ENCODE results near the gene ZNF273.
"Not testable (repeated sequence)": the region's sequence is repeated elsewhere in the genome, so short reads cannot be mapped to it uniquely, and the experiment has no call there.

ZNF273 gene

DNA sequence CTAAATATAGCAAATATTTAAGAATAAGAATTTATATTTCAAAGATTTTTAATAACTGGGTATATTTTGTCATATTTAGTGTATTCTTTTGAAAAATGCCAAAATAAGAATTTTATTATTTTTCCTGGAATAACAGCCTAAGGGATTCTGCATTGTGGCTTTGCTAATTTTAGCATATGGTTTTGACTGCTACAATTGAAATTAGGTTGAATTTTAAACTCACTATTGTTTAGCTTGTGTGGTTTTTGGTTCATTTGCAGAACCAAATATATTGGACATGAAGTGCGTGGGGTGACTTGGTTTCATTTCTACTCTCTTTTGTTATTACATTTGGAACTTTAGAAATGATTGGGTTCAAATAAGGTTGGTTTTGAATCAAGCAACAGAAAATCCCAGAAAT is 35.5 kb downstream of the ZNF273 start:
- Histone ChIP-seq H3K27me3 (ENCODE audit: control insufficient read depth, insufficient read depth, low read length) (no peaks in the 10 kb centered on the region), H3K4me1 (ENCODE audit: control insufficient read depth, insufficient read depth, low read length) (peaks cover 3% of the 10 kb centered on the region), H3K9ac (ENCODE audit: low read depth, low read length) (no peak overlapping the region), H3K4me3 (ENCODE audit: low read depth, low read length) (no peak overlapping the region), H3K9me3 (ENCODE audit: control insufficient read depth, insufficient read depth, low read length) (no peaks in the 10 kb centered on the region), H3K36me3 (ENCODE audit: control insufficient read depth, insufficient read depth, low read length) (no peaks in the 10 kb centered on the region)

DNA sequence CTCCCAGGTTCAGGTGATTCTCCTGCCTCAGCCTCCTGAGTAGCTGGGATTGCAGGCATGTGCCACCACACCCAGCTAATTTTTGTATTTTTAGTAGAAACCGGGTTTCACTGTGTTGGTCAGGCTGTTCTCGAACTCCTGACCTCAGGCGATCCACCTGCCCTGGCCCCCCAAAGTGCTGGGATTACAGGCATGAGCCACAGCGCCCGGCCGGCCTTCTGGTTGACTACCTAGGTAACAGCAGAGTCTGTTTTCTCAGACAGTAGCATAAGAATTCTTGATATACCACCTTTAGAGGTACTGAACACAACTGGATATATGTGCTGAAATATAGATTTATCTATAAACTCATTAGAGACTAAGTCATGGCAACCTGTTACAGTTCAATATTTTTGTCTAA is 36.9 kb downstream of the ZNF273 start:
- not testable (repeated sequence) for H3K9me3 ChIP-seq (ENCODE audit: control insufficient read depth, insufficient read depth, low read length); H3K36me3 ChIP-seq (ENCODE audit: control insufficient read depth, insufficient read depth, low read length); H3K4me1 ChIP-seq (ENCODE audit: control insufficient read depth, insufficient read depth, low read length); H3K9ac ChIP-seq (ENCODE audit: low read depth, low read length); H3K4me3 ChIP-seq (ENCODE audit: low read depth, low read length); H3K27me3 ChIP-seq (ENCODE audit: control insufficient read depth, insufficient read depth, low read length)

DNA sequence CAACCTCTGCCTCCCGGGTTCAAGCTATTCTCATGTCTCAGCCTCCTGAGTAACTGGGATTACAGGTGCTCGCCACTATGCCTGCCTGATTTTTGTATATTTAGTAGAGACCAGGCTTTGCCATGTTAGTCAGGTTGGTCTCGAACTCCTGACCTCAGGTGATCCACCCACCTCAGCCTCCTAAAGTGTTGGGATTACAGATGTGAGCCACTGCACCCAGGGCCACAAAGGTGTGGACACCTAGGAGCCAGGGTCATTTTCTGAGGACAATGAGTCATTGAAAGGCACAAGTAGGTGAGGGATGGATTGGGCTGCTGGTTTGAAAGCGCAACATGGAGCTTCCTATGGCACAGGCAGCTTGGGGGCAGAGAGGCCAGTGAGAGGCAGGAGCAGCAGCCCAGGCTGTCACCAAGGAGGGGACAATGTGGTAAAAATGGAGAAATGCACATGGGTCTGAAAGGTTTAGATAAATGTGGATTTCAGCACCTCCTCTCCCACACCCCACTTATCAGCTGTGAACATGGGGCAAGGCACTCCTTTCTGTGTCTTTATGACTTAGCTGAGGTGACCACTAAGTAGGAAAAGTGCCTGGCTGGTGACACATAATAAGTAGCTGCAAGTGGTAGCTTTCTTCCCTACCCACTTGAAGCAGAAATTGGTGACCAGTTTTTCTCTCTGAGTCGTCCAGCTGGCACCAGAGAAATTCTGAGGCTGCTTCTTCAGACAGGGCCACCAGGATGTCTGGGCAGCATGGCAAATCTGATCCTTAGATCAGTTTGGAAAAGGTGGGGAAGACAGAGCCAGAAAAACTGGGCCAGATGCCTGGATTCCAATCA is 41.8 kb downstream of the ZNF273 start:
- H3K9me3 ChIP-seq (ENCODE audit: control insufficient read depth, insufficient read depth, low read length); H3K4me1 ChIP-seq (ENCODE audit: control insufficient read depth, insufficient read depth, low read length); H3K4me3 ChIP-seq (ENCODE audit: low read depth, low read length); H3K9ac ChIP-seq (ENCODE audit: low read depth, low read length); H3K36me3 ChIP-seq (ENCODE audit: control insufficient read depth, insufficient read depth, low read length): not testable (repeated sequence)
- H3K27me3 ChIP-seq (ENCODE audit: control insufficient read depth, insufficient read depth, low read length): peaks cover 26% of the 10 kb centered on the region

DNA sequence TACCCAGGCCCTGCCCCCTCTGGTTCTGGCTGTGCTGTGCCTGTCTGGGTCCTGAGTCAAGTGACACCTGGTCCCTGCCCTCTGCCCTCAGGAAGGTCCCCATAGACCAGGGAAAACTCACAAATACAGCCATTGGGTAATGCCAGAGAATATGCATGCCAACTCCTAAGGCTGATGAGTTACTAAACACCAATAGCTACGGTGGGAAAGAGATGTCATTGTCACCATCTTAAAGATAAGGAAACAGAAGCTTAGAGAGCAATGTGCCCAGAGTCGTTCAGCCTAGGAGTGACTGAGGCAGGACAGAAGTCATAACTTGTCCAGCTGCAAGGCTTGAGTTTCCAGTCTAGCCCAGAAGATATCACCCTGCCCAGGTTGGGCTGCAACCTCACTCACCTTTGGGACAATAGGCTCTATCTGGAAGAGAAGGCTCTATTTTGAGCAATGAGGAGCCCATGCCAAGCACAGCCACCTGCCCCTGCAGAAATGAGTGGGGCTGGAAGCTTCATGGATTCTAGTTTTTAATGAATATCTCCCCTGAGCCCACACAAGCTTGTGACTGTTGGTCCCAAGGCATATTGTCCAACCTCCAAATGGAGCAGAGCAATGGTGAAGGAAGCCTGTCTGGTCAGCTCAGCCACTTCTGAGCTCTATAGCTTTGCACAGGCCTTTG is 42.6 kb downstream of the ZNF273 start:
- Histone ChIP-seq H3K4me1 (ENCODE audit: control insufficient read depth, insufficient read depth, low read length) (no peaks in the 10 kb centered on the region), H3K9me3 (ENCODE audit: control insufficient read depth, insufficient read depth, low read length) (no peaks in the 10 kb centered on the region), H3K9ac (ENCODE audit: low read depth, low read length) (no peak overlapping the region), H3K27me3 (ENCODE audit: control insufficient read depth, insufficient read depth, low read length) (peaks cover 26% of the 10 kb centered on the region), H3K36me3 (ENCODE audit: control insufficient read depth, insufficient read depth, low read length) (no peaks in the 10 kb centered on the region), H3K4me3 (ENCODE audit: low read depth, low read length) (no peak overlapping the region)

DNA sequence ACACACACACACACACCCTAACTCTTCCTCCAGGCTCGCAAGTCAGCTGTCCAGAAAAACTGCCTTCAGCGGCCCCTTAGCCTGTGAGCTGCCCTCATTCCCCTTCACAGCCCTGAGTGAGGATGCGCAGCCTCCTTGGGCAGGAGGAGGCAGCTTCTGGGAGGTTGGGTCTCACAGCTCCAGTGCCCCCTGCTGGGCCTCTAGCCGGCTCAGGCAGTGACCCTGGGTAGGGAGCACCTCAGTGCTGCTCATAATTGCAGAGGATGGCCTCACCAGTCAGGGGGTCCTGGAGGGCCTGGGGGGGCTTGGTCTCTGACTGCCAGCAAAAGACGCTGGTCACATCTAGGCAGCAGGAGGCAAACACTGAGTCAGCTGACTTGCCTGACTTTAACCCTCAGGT is 43.7 kb downstream of the ZNF273 start:
- Histone ChIP-seq H3K9ac (ENCODE audit: low read depth, low read length) (peak overlapping the region; percentile 76), H3K9me3 (ENCODE audit: control insufficient read depth, insufficient read depth, low read length) (no peaks in the 10 kb centered on the region), H3K27me3 (ENCODE audit: control insufficient read depth, insufficient read depth, low read length) (peaks cover 26% of the 10 kb centered on the region), H3K4me1 (ENCODE audit: control insufficient read depth, insufficient read depth, low read length) (no peaks in the 10 kb centered on the region), H3K4me3 (ENCODE audit: low read depth, low read length) (peak overlapping the region; percentile 61), H3K36me3 (ENCODE audit: control insufficient read depth, insufficient read depth, low read length) (no peaks in the 10 kb centered on the region)

DNA sequence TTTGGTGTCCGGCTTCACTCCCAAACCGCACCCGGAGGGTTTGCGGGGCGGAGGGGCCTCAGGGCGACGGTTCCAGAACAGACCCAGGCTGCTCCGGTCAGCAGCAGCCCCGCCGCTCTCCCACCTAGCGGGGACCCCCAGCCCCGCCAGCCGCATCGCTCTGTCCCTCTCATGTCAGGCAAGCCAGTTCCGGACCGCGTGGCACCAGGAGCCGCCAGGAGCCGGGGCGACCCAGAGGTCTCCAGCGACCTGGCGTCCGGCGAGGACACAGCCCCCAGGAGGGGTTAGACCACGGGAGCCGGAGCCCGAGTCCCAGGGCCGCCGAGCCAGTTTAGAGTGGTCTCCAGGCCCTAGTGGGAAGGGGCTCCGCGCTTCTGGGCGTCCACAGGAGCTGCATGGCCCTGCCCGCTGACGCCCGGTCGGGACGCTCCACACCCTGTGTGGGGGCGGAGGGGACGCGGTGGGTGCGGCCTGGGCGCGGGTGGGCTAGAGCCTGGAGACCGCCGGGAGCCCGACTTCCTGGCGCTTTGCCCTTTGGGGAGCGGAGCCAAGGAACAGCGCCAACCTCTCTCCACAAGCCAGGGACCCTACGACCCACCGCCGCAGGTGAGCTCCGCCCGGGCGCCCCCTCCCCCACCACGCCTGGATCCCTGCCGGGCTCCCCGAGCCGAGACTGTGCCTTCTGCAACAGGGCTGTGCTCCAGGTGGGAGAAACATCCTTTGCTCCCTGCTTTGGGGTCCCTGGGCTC is 44.4 kb downstream of the ZNF273 start:
- H3K9ac ChIP-seq (ENCODE audit: low read depth, low read length): peak overlapping the region; percentile 76
- H3K4me1 ChIP-seq (ENCODE audit: control insufficient read depth, insufficient read depth, low read length): no peaks in the 10 kb centered on the region
- H3K4me3 ChIP-seq (ENCODE audit: low read depth, low read length): peak overlapping the region; percentile 61
- H3K36me3 ChIP-seq (ENCODE audit: control insufficient read depth, insufficient read depth, low read length): no peaks in the 10 kb centered on the region
- peaks cover 26% of the 10 kb centered on the region for H3K27me3 ChIP-seq (ENCODE audit: control insufficient read depth, insufficient read depth, low read length)
- no peaks in the 10 kb centered on the region for H3K9me3 ChIP-seq (ENCODE audit: control insufficient read depth, insufficient read depth, low read length)

DNA sequence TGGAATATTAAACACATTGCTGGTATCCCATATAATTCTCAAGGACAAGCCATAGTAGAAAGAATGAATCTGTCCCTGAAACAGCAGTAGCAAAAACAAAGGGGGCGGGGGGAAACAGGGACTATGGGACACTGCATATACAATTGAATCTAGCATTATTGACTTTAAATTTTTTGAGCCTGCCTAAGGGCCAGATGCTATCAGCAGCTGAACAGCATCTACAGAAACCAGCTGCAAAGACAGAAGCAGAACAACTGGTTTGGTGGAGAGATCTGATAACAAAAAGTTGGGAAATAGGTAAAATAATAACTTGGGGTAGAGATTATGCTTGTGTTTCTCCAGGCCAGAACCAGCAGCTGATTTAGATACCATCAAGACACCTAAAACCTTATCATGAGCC is 45.7 kb downstream of the ZNF273 start:
- peaks cover 26% of the 10 kb centered on the region for H3K27me3 ChIP-seq (ENCODE audit: control insufficient read depth, insufficient read depth, low read length)
- H3K36me3 ChIP-seq (ENCODE audit: control insufficient read depth, insufficient read depth, low read length); H3K4me3 ChIP-seq (ENCODE audit: low read depth, low read length); H3K9ac ChIP-seq (ENCODE audit: low read depth, low read length); H3K9me3 ChIP-seq (ENCODE audit: control insufficient read depth, insufficient read depth, low read length); H3K4me1 ChIP-seq (ENCODE audit: control insufficient read depth, insufficient read depth, low read length): not testable (repeated sequence)

DNA sequence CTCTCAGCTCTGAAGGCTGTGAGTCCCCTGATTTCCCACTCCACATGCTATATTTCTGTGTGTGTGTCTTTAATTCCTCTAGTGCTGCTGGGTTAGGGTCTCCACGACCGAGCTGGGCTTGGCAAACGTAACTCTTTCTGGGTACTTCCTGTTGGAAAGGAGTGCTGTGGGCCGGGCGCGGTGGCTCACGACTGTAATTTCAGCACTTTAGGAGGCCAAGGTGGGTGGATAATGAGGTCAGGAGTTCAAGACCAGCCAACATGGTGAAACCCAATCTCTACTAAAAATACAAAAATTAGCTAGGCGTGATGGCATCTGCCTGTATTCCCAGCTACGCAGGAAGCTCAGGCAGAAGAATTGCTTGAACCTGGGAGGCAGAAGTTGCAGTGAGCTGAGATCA is 47.6 kb downstream of the ZNF273 start:
- not testable (repeated sequence) for H3K36me3 ChIP-seq (ENCODE audit: control insufficient read depth, insufficient read depth, low read length); H3K4me3 ChIP-seq (ENCODE audit: low read depth, low read length); H3K9ac ChIP-seq (ENCODE audit: low read depth, low read length); H3K9me3 ChIP-seq (ENCODE audit: control insufficient read depth, insufficient read depth, low read length); H3K4me1 ChIP-seq (ENCODE audit: control insufficient read depth, insufficient read depth, low read length)
- H3K27me3 ChIP-seq (ENCODE audit: control insufficient read depth, insufficient read depth, low read length): peaks cover 24% of the 10 kb centered on the region

DNA sequence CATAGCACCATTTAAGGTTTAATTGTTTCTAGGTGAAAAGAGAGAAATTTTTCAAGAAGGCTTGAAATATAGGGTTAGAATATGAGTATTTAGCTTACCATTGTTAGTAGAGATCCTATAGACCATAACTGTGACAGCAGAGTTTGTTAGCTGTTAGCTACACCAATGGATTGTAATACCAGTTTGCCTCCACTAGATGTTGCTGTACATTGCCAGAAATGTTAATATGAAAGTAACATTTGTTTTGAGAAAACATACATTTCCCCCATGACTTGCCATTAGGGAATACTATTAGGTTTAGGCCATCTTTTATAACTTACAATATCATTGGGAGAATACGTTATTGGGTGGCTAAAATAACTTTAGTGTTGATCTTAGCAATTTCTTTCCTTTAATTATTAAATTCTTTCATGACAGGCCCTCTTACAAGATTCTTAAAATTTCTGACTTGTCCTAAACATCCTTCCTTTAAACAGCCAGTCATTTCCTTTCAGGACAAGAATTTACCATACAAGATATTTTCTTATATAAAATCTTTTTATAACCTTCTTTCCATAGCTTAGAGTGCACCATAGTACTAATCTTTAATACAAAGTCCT is 48.3 kb downstream of the ZNF273 start:
- no peaks in the 10 kb centered on the region for H3K36me3 ChIP-seq (ENCODE audit: control insufficient read depth, insufficient read depth, low read length)
- H3K9me3 ChIP-seq (ENCODE audit: control insufficient read depth, insufficient read depth, low read length): no peaks in the 10 kb centered on the region
- peaks cover 18% of the 10 kb centered on the region for H3K27me3 ChIP-seq (ENCODE audit: control insufficient read depth, insufficient read depth, low read length)
- no peak overlapping the region for H3K9ac ChIP-seq (ENCODE audit: low read depth, low read length)
- no peak overlapping the region for H3K4me3 ChIP-seq (ENCODE audit: low read depth, low read length)
- H3K4me1 ChIP-seq (ENCODE audit: control insufficient read depth, insufficient read depth, low read length): no peaks in the 10 kb centered on the region

DNA sequence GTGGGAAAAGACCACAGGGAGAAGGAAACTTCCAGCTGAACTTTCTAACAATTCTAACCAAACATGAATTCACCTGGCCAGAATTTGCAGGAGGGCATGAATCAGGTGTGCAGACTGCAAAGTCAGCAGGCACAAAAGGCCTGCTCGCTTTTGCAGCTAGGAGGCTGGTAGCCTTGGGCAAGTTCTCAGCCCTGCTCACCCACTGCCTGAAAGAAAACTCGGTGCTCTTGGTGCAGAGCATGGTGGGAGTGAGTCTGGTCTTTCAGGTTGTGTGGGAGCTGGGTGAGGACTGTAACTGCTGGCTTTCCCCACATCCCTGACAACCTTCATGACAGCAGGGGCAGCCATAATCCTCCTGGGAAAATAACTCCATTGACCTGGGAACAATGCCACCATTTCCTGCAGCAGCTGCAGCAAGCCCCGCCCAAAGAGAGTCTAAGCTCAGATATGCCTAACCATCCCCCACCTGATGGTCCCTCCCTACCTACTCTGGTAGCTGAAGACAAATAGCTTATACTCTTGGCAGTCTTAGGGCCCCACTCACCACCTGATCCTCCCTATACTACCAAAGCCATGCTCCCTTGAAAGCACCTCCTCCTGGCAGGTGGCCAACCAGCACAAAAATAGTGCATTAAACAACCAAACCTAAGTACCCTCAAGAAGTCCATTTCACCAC is 56.1 kb downstream of the ZNF273 start:
- Histone ChIP-seq H3K4me1 (ENCODE audit: control insufficient read depth, insufficient read depth, low read length) (no peaks in the 10 kb centered on the region), H3K9ac (ENCODE audit: low read depth, low read length) (no peak overlapping the region), H3K36me3 (ENCODE audit: control insufficient read depth, insufficient read depth, low read length) (no peaks in the 10 kb centered on the region), H3K27me3 (ENCODE audit: control insufficient read depth, insufficient read depth, low read length) (no peaks in the 10 kb centered on the region), H3K9me3 (ENCODE audit: control insufficient read depth, insufficient read depth, low read length) (no peaks in the 10 kb centered on the region), H3K4me3 (ENCODE audit: low read depth, low read length) (no peak overlapping the region)

DNA sequence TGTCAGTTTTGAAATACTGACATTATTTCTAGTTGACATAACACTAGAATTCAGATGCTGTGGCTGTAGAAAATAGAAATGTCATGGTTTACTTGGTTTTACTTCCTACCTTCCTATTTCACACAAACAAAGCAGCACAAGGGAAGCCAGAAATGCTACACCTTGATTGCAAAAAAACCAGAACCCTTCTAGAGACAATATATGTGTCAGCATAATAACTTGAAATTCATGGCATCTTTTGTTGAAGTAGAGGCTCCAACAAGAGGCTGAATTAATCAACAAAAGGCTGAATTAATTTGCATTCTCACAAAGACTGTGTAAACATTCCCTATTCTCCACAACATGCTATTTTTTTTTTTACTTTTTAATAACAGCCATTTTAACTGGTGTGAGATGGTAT is 62.5 kb downstream of the ZNF273 start:
- Histone ChIP-seq H3K36me3 (ENCODE audit: control insufficient read depth, insufficient read depth, low read length) (no peaks in the 10 kb centered on the region), H3K9me3 (ENCODE audit: control insufficient read depth, insufficient read depth, low read length) (peaks cover 4% of the 10 kb centered on the region), H3K4me1 (ENCODE audit: control insufficient read depth, insufficient read depth, low read length) (no peaks in the 10 kb centered on the region), H3K27me3 (ENCODE audit: control insufficient read depth, insufficient read depth, low read length) (no peaks in the 10 kb centered on the region), H3K4me3 (ENCODE audit: low read depth, low read length) (no peak overlapping the region), H3K9ac (ENCODE audit: low read depth, low read length) (no peak overlapping the region)

All from iPS-15b (cell line).